ENCODE data around the gene APBA2. TPM values are rescaled to one million over a fixed set of nuclear protein-coding genes. Genes with fewer than 3 reads are reported as not detected.
A peak's percentile ranks its signal among the peaks of the same experiment; 100 is the strongest.

The APBA2 gene
- total and polyA plus RNA-seq, 10 of the 15 experiments (the other 5 are each of a cell fraction or from before 2014, with no cell fraction given) = 0.06 to 0.26 (median 0.07) TPM; not detected in 7

- no peak overlapping the region for H3K27ac ChIP-seq (ENCODE audit: control insufficient read depth, insufficient read depth)
- H3K4me2 ChIP-seq (ENCODE audit: control insufficient read depth, insufficient read depth) = no peak overlapping the region
- in situ Hi-C loops (cut with MboI) = no loop called here
- CTCF ChIA-PET = interaction anchor here (0.9 kb wide), 1 partner anchor 10 kb away, joined by 3 read pairs; no protein-coding TSS in a partner anchor
- TF ChIP-seq MLLT1 (IDR thresholded peaks at IDR 0.05) (no peak), CBFB (IDR thresholded peaks at IDR 0.05; ENCODE audit: low read depth) (no peak), IRF4 (IDR thresholded peaks at IDR 0.05; ENCODE audit: low read depth, low read length) (no peak), PAX5 (IDR thresholded peaks at IDR 0.05; ENCODE audit: borderline replicate concordance, low read depth, low read length) (no peak), RAD21 (IDR thresholded peaks at IDR 0.05; ENCODE audit: insufficient read depth, low read depth, low read length) (no peak), POU2F2 (IDR thresholded peaks at IDR 0.05; ENCODE audit: borderline replicate concordance, low read depth, low read length) (no peak), MEF2A (IDR thresholded peaks at IDR 0.05; ENCODE audit: insufficient read depth, low read depth, low read length) (no peak), ZZZ3 (IDR thresholded peaks at IDR 0.05; ENCODE audit: control insufficient read depth, insufficient read length, low read depth) (no peak), NR2C1 (IDR thresholded peaks at IDR 0.05) (no peak), YBX1 (IDR thresholded peaks at IDR 0.05) (no peak), CBX3 (IDR thresholded peaks at IDR 0.05; ENCODE audit: borderline replicate concordance, low read depth) (no peak), REST (IDR thresholded peaks at IDR 0.05; ENCODE audit: low read depth, low read length) (no peak), ZBTB33 (IDR thresholded peaks at IDR 0.05) (no peak), POLR2A (IDR thresholded peaks at IDR 0.05; ENCODE audit: low read depth, low read length) (no peak)
- no peaks in the 10 kb centered on the region for H3K36me3 ChIP-seq (ENCODE audit: control insufficient read depth in 2 of 2, insufficient read depth in 2 of 2, low read length in 1 of 2)
- H3K4me1 ChIP-seq (ENCODE audit: control insufficient read depth, insufficient read depth, low read length) = no peaks in the 10 kb centered on the region
- intact Hi-C loops (cut with micrococcal nuclease; ENCODE audit: unreplicated experiment) = no loop called here
- H3K9ac ChIP-seq (ENCODE audit: control insufficient read depth, insufficient read depth, low read length) = no peak overlapping the region
- no peak for FAIRE-seq
- H3K79me2 ChIP-seq (ENCODE audit: control insufficient read depth, insufficient read depth, low read length) = no peaks in the 10 kb centered on the region
- RAD21 ChIA-PET (ENCODE audit: unreplicated experiment) = no interaction called here
- no peaks in the 10 kb centered on the region for H4K20me1 ChIP-seq (ENCODE audit: control insufficient read depth, insufficient read depth)
- no peaks in the 10 kb centered on the region for H3K9me3 ChIP-seq (replicated peaks; ENCODE audit: control insufficient read depth, insufficient read depth, low read length)
- SMC1A ChIA-PET (ENCODE audit: uncharacterized antibody, unreplicated experiment) = no interaction called here
- 30% methylated on average over 9 of the region's 10 CpGs for WGBS (ENCODE audit: insufficient coverage, insufficient replicate concordance, low lambda C conversion rate, missing lambda C conversion rate)
- no peak for DNase-seq (ENCODE audit: low read depth, low spot score)
- peaks cover 0 to 1% of the 10 kb centered on the region in 2 experiments; a peak in 1 of 4 replicates for H3K27me3 ChIP-seq (replicated peaks in 1 of 2; ENCODE audit: control insufficient read depth in 2 of 2, insufficient read depth in 2 of 2, low read length in 1 of 2)
- ATAC-seq = peak; percentile 29; the same call in 1 of the 3 replicates
- POLR2A ChIA-PET = no interaction called here
- no peak overlapping the region for H3K4me3 ChIP-seq
- no TSS peak for BruUV-seq (replicated peaks)
- no peak overlapping the region for H2AFZ ChIP-seq (ENCODE audit: control insufficient read depth, low read depth, low read length)
Observed at GRCh38 chr15:28984421-28985315, 98.9 kb downstream of the APBA2 start.
